Stimulated activated naive CD8-positive, alpha-beta T cell treated with anti-CD3 and anti-CD28 coated beads, Interleukin-15, Interleukin-2, amounts not matched to agents 100 ng/mL and 50 ng/mL, for 24 hours (primary cell): ENCODE measurements around the gene ANKRD33.

Experiments
- H3K27ac Mint-ChIP-seq: one replicate; pipeline ENCODE4 v1.8.0; 2021; ENCODE audit warnings: mild to moderate bottlenecking, mixed read lengths
- H3K27me3 Mint-ChIP-seq: one replicate; pipeline ENCODE4 v1.8.0; 2021; ENCODE audit warnings: mixed read lengths
- H3K36me3 Mint-ChIP-seq: one replicate; pipeline ENCODE4 v1.8.0; 2021; ENCODE audit warnings: low read depth, mixed read lengths
- H3K4me1 Mint-ChIP-seq: one replicate; pipeline ENCODE4 v1.8.0; 2021; ENCODE audit warnings: low read depth, mixed read lengths
- H3K4me3 Mint-ChIP-seq: one replicate; pipeline ENCODE4 v1.8.0; 2021; ENCODE audit warnings: mild to moderate bottlenecking, mixed read lengths
- H3K9me3 Mint-ChIP-seq: one replicate; pipeline ENCODE4 v1.8.0; 2021; ENCODE audit warnings: mixed read lengths

The ANKRD33 gene

GRCh38 chr12:51898937-51899336 is 11.0 kb downstream of the ANKRD33 start:
- Mint-ChIP-seq H3K9me3 (no peaks in the 10 kb centered on the region), H3K27ac (no peak overlapping the region), H3K27me3 (no peaks in the 10 kb centered on the region), H3K36me3 (no peaks in the 10 kb centered on the region), H3K4me1 (no peaks in the 10 kb centered on the region), H3K4me3 (no peak overlapping the region)

GRCh38 chr12:51900323-51900889 is 12.5 kb downstream of the ANKRD33 start:
- H3K4me3 Mint-ChIP-seq: no peak overlapping the region
- peaks cover 4% of the 10 kb centered on the region for H3K27me3 Mint-ChIP-seq
- H3K4me1 Mint-ChIP-seq: no peaks in the 10 kb centered on the region
- H3K36me3 Mint-ChIP-seq: no peaks in the 10 kb centered on the region
- H3K27ac Mint-ChIP-seq: no peak overlapping the region
- no peaks in the 10 kb centered on the region for H3K9me3 Mint-ChIP-seq

DNA sequence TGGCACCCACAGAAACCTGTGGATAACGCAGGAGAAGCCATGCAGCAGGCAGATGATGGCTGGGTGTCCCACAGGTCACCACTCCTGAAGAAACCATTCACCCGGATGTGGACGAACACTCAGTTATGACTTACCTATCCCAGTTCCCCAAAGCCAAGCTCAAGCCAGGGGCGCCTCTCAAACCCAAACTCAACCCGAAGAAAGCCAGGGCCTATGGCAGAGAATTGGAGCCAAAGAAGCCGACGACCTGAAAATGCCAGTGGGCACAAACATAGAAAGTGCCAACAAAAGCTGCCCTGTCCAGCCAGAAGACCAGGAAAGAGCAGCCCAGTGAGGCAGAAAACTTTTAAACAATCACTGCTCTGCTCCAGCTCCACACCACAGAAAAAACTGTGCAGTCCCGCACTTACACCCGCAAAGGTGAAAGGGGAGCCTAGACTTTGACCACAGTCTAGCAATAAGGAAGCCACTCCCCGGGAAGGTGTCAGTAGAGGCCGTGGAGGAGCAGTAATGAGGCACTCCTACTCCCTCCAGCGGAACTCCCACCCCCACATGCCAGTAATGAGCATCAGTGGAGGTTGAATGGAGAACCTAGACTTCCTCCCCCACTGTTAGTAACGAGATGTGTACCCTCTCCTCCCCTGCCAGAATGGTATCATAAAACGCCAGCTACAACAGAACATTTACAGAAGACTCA is 13.4 kb downstream of the ANKRD33 start:
- Mint-ChIP-seq H3K27me3 (peaks cover 12% of the 10 kb centered on the region), H3K9me3 (no peaks in the 10 kb centered on the region), H3K4me1 (no peaks in the 10 kb centered on the region), H3K4me3 (no peak overlapping the region), H3K27ac (no peak overlapping the region), H3K36me3 (no peaks in the 10 kb centered on the region)

GRCh38 chr12:51901881-51902280 is 14.0 kb downstream of the ANKRD33 start:
- H3K27ac Mint-ChIP-seq: no peak overlapping the region
- no peaks in the 10 kb centered on the region for H3K9me3 Mint-ChIP-seq
- no peaks in the 10 kb centered on the region for H3K4me1 Mint-ChIP-seq
- H3K36me3 Mint-ChIP-seq: no peaks in the 10 kb centered on the region
- no peak overlapping the region for H3K4me3 Mint-ChIP-seq
- peaks cover 12% of the 10 kb centered on the region for H3K27me3 Mint-ChIP-seq

GRCh38 chr12:51904951-51905470 is 17.1 kb downstream of the ANKRD33 start:
- Mint-ChIP-seq H3K4me1 (peaks cover 4% of the 10 kb centered on the region), H3K36me3 (no peaks in the 10 kb centered on the region), H3K27ac (no peak overlapping the region), H3K9me3 (no peaks in the 10 kb centered on the region), H3K4me3 (no peak overlapping the region), H3K27me3 (peaks cover 34% of the 10 kb centered on the region)

- no peaks in the 10 kb centered on the region for H3K36me3 Mint-ChIP-seq
- no peak overlapping the region for H3K4me3 Mint-ChIP-seq
- no peaks in the 10 kb centered on the region for H3K9me3 Mint-ChIP-seq
- peaks cover 34% of the 10 kb centered on the region for H3K27me3 Mint-ChIP-seq
- H3K4me1 Mint-ChIP-seq: peaks cover 4% of the 10 kb centered on the region
- H3K27ac Mint-ChIP-seq: no peak overlapping the region
These were observed 17.8 kb downstream of the ANKRD33 start for GRCh38 chr12:51905471-51906429.

- no peak overlapping the region for H3K27ac Mint-ChIP-seq
- H3K9me3 Mint-ChIP-seq: no peaks in the 10 kb centered on the region
- H3K27me3 Mint-ChIP-seq: peaks cover 40% of the 10 kb centered on the region
- no peaks in the 10 kb centered on the region for H3K36me3 Mint-ChIP-seq
- H3K4me1 Mint-ChIP-seq: peaks cover 4% of the 10 kb centered on the region
- no peak overlapping the region for H3K4me3 Mint-ChIP-seq
These were observed 18.7 kb downstream of the ANKRD33 start for GRCh38 chr12:51906430-51907082.

GRCh38 chr12:51907083-51907855 is 19.4 kb downstream of the ANKRD33 start, which contains the start of gene ACVRL1:
TSS of gene ACVRL1 (plus strand) at chr12:51907504. CDS start at chr12:51912475, 4,971 bp downstream.
- Mint-ChIP-seq H3K9me3 (no peaks in the 10 kb centered on the region), H3K27ac (no peak within 1 kb of the TSS), H3K4me1 (peaks cover 4% of the 10 kb centered on the region), H3K27me3 (peaks cover 42% of the 10 kb centered on the region), H3K36me3 (no peaks in the 10 kb centered on the region), H3K4me3 (no peak within 1 kb of the TSS)

GRCh38 chr12:51907856-51908425 is 20.0 kb downstream of the ANKRD33 start:
- Mint-ChIP-seq H3K9me3 (no peaks in the 10 kb centered on the region), H3K36me3 (no peaks in the 10 kb centered on the region), H3K4me3 (no peak overlapping the region), H3K27me3 (peaks cover 42% of the 10 kb centered on the region), H3K4me1 (peaks cover 4% of the 10 kb centered on the region), H3K27ac (no peak overlapping the region)

DNA sequence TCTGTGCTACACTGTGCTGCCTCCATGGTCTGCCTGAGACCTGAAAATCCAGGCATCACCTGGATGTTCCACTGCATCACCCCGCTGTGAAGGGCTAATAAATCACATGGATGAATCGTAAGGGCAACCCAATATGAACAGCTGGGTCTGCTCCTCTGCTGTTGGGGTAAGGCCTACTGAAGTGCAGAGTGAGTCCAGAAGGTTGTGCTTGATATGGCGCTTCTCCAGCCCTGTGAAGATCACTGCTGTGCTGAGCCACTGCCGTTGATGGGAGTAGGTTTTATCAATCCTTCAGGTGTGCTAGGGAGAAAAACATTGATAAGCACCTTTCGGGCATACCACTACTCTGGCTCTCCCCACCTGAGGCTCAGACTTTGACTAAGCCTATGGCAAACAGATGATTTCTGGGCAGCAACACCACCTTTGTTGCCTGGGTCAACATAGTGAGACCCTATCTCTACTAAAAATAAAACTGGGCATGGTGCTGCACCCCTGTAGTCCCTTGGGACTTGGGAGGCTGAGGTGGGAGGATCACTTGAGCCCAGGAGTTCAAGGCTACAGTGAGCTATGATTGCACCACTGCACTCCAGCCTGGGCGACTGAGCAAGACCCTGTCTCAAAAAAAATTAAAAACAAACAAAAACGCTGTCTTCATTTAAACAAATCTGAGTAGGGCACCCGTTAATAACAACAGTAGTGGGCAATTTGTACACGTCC is 21.1 kb downstream of the ANKRD33 start:
- Mint-ChIP-seq H3K4me3 (no peak overlapping the region), H3K27me3 (peaks cover 42% of the 10 kb centered on the region), H3K9me3 (no peaks in the 10 kb centered on the region), H3K27ac (no peak overlapping the region), H3K4me1 (peaks cover 4% of the 10 kb centered on the region), H3K36me3 (no peaks in the 10 kb centered on the region)

- peaks cover 40% of the 10 kb centered on the region for H3K27me3 Mint-ChIP-seq
- no peaks in the 10 kb centered on the region for H3K36me3 Mint-ChIP-seq
- no peak overlapping the region for H3K27ac Mint-ChIP-seq
These were observed 22.3 kb downstream of the ANKRD33 start for GRCh38 chr12:51910168-51910567.

DNA sequence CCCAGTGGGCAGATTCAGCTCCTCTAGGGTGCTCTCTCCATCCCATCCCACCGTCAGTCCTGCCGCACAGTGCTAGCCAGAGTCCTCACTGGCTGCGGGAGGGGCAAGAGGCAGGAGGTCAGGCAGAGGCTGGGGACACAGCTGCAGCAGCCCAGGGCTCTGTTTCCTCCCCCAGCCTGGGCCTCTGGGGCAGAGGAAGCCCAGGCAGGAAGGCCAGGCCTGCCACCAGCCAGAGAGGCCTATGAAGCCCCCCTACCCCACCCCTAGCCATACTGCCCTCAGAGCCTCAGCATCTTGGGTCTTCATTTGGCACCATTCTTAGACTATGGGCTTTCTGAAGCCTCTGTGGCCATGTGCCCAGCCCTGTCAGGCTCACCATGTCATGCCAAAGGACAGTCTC is 22.8 kb downstream of the ANKRD33 start:
- Mint-ChIP-seq H3K27me3 (peaks cover 35% of the 10 kb centered on the region), H3K36me3 (no peaks in the 10 kb centered on the region), H3K4me1 (peaks cover 4% of the 10 kb centered on the region), H3K9me3 (no peaks in the 10 kb centered on the region), H3K4me3 (no peak overlapping the region), H3K27ac (no peak overlapping the region)

More at GRCh38 chr12:51910168-51910567, 22.3 kb downstream of the ANKRD33 start:
- Mint-ChIP-seq H3K9me3 (no peaks in the 10 kb centered on the region), H3K4me3 (no peak overlapping the region), H3K4me1 (peaks cover 4% of the 10 kb centered on the region)

DNA sequence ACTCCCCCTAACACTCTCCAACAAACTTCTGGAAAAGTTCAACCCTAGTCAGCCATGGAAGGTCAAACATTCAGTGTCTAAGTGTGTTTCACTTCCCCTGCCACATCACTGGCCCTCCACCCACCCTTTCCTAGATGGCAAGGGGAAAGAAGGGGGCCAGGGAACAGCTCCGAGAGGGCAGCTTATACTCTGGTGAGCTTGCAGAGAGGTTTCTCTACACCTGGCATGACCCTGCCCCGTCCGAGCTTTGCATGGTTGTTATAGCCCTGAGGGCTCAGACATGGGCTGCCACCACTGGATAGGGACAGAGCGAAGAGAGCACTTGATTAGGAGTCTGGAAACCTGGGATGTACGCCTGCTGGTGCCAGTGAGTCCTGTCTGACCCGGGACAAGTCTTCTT is 23.4 kb downstream of the ANKRD33 start:
- Mint-ChIP-seq H3K36me3 (no peaks in the 10 kb centered on the region), H3K27ac (no peak overlapping the region), H3K27me3 (peaks cover 29% of the 10 kb centered on the region), H3K4me3 (no peak overlapping the region), H3K9me3 (no peaks in the 10 kb centered on the region), H3K4me1 (peaks cover 4% of the 10 kb centered on the region)
